HG03432 (cell line): Measurements from ENCODE around the gene B3GALT6.
"Not testable (repeated sequence)": the region's sequence is repeated elsewhere in the genome, so short reads cannot be mapped to it uniquely, and the experiment has no call there.

Source experiments
- ATAC-seq: cut with Tn5 transposase; IDR thresholded peaks from one replicate; pipeline ENCODE4 v1.9.1; 2021; ENCODE audit warnings: mild to moderate bottlenecking, moderate library complexity; ENCODE audit not compliant: unreplicated experiment

Gene B3GALT6

GRCh38 chr1:1232208-1232795, at the start of gene B3GALT6:
TSS of gene B3GALT6 (plus strand) at chr1:1232237. CDS start at chr1:1232279, 42 bp downstream.
- peak; percentile 6 for ATAC-seq

GRCh38 chr1:1182491-1183220, 49.4 kb upstream of the B3GALT6 start:
- no peak for ATAC-seq

GRCh38 chr1:1183221-1183747, 48.8 kb upstream of the B3GALT6 start:
- no peak for ATAC-seq

- ATAC-seq = no peak
Observed at GRCh38 chr1:1183833-1184775, 47.9 kb upstream of the B3GALT6 start.

- no peak for ATAC-seq
Observed at GRCh38 chr1:1185101-1185765, 46.8 kb upstream of the B3GALT6 start.

GRCh38 chr1:1187938-1188337, 44.1 kb upstream of the B3GALT6 start:
- no peak for ATAC-seq

GRCh38 chr1:1189111-1189510, 42.9 kb upstream of the B3GALT6 start:
- ATAC-seq = no peak

GRCh38 chr1:1191734-1192133, 40.3 kb upstream of the B3GALT6 start:
- no peak for ATAC-seq

- no peak for ATAC-seq
Observed at GRCh38 chr1:1194723-1195122, 37.3 kb upstream of the B3GALT6 start.

GRCh38 chr1:1195726-1196125, 36.3 kb upstream of the B3GALT6 start:
- not testable (repeated sequence) for ATAC-seq

- ATAC-seq = no peak
Observed at GRCh38 chr1:1196431-1197187, 35.4 kb upstream of the B3GALT6 start.

- ATAC-seq = no peak
Observed at GRCh38 chr1:1197188-1197500, 34.9 kb upstream of the B3GALT6 start.

GRCh38 chr1:1197551-1198422, 34.2 kb upstream of the B3GALT6 start:
- ATAC-seq = no peak

GRCh38 chr1:1198423-1199140, 33.5 kb upstream of the B3GALT6 start:
- no peak for ATAC-seq

- ATAC-seq = no peak
Observed at GRCh38 chr1:1199141-1199960, 32.7 kb upstream of the B3GALT6 start.

- ATAC-seq = no peak
Observed at GRCh38 chr1:1199961-1200875, 31.8 kb upstream of the B3GALT6 start.
